Measurements from ENCODE around the gene LMO2.

Gene LMO2

DNA sequence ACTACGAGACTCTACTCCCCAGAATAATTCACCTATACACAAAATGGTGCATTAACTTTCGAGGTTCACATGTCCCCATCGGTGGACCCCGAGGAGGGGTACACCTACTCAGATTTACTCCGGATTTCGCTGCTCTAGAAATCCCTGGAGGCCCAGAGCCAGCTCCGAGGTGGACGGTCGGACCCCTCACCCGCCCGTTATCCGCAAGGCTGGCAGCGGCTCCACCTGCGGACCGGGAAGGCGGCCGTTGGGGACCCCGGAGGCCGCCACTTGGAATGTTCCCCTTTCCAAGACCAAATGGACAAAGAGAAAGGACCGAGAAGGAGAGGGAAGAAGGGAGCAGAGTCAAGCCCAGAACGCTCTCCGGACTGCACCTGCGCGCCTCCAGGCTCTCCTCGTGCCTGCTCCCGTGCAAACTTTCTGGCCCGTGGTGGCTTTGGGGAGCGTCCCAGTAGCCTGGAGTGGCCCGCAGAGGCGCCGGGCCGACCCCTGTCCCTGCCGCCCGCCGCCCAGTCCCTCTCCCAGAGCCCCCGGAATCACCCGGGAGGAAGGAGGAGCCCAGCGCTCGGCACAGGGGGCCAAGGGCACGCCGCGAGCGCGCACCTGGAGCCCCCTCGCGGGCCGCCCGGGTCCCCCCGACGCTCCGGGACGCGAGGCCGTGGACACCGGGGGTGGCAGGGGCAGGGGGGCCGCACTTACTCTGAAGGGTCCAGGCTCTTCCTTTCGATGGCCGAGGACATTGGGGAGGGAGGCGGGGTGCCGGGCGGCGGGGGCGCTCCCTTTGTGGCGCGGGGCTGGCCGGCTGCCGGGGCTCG, 23.0 kb downstream of the LMO2 start:
- DNase-seq, result no peak
- Histone ChIP-seq H3K27me3 (ENCODE audit: insufficient read depth, low read depth, severe bottlenecking) (no peaks in the 10 kb centered on the region), H3K27ac (no peak overlapping the region; the same call in 1 of the 2 replicates), H3K9me3 (ENCODE audit: severe bottlenecking) (no peaks in the 10 kb centered on the region), H3K36me3 (no peaks in the 10 kb centered on the region), H3K4me3 (ENCODE audit: low read depth, low read length) (peak overlapping the region; percentile 65)
- TF ChIP-seq, protein P1, sequence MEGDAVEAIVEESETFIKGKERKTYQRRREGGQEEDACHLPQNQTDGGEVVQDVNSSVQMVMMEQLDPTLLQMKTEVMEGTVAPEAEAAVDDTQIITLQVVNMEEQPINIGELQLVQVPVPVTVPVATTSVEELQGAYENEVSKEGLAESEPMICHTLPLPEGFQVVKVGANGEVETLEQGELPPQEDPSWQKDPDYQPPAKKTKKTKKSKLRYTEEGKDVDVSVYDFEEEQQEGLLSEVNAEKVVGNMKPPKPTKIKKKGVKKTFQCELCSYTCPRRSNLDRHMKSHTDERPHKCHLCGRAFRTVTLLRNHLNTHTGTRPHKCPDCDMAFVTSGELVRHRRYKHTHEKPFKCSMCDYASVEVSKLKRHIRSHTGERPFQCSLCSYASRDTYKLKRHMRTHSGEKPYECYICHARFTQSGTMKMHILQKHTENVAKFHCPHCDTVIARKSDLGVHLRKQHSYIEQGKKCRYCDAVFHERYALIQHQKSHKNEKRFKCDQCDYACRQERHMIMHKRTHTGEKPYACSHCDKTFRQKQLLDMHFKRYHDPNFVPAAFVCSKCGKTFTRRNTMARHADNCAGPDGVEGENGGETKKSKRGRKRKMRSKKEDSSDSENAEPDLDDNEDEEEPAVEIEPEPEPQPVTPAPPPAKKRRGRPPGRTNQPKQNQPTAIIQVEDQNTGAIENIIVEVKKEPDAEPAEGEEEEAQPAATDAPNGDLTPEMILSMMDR (IDR thresholded peaks at IDR 0.05; ENCODE audit: low read depth, low read length), result no peak

DNA sequence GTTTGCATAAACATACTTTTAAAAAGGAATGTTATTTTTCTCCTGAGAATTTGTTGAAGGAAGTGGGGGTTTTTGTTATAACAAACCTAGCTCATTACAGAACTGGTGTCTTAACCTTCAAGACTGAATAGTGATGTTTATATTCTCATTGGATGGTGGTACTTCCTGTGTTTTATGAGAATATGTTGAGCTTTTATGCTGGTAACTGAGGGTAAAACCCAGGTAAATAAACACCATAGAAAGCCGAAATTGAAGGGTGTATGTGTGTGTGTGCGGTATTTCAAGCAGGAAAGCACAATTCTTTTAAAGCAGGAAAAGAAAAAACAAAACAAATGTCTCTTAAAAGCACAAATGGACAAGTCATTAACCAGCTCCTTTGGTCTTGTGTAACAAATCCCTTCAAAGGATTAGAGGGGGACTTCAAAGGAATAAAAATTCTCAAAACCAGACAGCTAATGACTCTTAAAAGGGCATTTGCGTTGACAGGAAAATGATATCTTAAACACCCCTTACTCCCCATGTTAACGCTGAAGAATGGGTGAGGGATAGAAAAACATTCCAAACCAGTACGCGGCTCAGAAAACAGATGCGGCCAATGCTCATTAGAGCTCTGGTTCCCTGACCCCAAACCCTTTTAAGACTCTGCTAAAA, 23.8 kb downstream of the LMO2 start:
- H3K9me3 ChIP-seq (ENCODE audit: severe bottlenecking), result no peaks in the 10 kb centered on the region
- H3K4me3 ChIP-seq (ENCODE audit: low read depth, low read length), result peak overlapping the region; percentile 65
- H3K27ac ChIP-seq, result no peak overlapping the region
- no peaks in the 10 kb centered on the region for H3K27me3 ChIP-seq (ENCODE audit: insufficient read depth, low read depth, severe bottlenecking)
- H3K36me3 ChIP-seq, result no peaks in the 10 kb centered on the region
- no peak for DNase-seq
- TF ChIP-seq, protein P1 (IDR thresholded peaks at IDR 0.05; ENCODE audit: low read depth, low read length), result no peak

DNA sequence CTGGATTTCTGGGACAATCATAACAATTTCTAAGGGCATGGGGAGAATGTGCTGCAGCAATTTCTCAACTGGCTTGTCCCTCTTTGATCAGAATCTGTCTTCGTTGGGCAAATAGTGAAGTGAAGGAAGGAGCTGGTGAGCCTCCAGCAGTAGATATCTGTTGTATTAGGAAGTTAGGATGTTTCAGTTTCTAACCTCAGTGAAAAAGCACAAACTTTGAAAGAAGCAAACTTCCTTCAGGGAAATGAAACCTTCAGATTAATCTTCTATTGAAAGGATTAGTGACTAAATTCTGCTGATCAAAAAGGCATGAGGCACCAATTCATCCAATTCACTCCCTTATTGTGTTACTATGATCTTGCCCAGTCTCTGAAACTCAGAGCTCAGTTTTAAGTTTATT, 24.3 kb downstream of the LMO2 start:
- Histone ChIP-seq H3K9me3 (ENCODE audit: severe bottlenecking) (no peaks in the 10 kb centered on the region), H3K27ac (no peak overlapping the region), H3K36me3 (no peaks in the 10 kb centered on the region), H3K4me3 (ENCODE audit: low read depth, low read length) (no peak overlapping the region), H3K27me3 (ENCODE audit: insufficient read depth, low read depth, severe bottlenecking) (no peaks in the 10 kb centered on the region)
- TF ChIP-seq, protein P1 (IDR thresholded peaks at IDR 0.05; ENCODE audit: low read depth, low read length), result no peak
- no peak for DNase-seq

DNA sequence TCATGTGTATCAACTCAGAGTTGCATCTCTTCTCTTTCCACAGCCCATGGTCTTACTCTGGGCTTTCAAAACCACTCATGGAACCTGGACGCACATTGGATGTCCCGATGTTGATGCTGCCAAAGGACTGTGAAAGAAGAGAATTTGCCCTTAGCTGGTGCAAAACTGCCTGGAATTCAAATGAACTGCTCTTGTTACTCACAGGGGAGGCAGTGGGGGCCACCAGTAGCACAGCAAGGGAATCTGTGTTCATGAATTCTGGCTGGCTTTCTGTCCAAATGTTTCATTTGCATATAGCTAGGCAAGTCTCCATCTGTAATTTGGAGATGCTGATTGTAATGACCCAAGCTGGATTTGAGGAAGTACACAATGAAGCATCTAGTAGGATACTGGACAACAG, 24.9 kb downstream of the LMO2 start:
- no peak for DNase-seq
- H3K4me3 ChIP-seq (ENCODE audit: low read depth, low read length), result no peak overlapping the region
- H3K9me3 ChIP-seq (ENCODE audit: severe bottlenecking), result no peaks in the 10 kb centered on the region
- TF ChIP-seq, protein P1 (IDR thresholded peaks at IDR 0.05; ENCODE audit: low read depth, low read length), result no peak
- H3K36me3 ChIP-seq, result no peaks in the 10 kb centered on the region
- no peak overlapping the region for H3K27ac ChIP-seq
- no peaks in the 10 kb centered on the region for H3K27me3 ChIP-seq (ENCODE audit: insufficient read depth, low read depth, severe bottlenecking)

DNA sequence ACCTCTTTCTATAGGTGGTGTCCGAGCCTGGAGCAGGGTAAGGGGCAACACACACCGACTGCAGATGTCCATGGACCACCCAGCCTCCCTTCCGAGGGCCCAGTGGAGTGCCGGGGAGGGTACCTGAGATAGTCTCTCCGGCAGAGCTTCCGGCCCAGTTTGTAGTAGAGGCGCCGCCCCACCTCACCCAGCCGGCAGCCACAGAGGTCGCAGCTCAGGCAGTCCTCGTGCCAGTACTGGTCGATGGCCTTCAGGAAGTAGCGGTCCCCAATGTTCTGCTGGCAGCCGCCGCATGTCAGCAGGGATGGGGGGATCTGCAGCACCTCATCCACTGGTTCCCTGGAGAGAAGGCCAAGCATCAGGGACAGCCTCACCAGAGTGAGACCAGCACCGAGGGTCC, 27.4 kb downstream of the LMO2 start:
- no peak for DNase-seq
- Histone ChIP-seq H3K4me3 (ENCODE audit: low read depth, low read length) (no peak overlapping the region), H3K27ac (no peak overlapping the region), H3K36me3 (no peaks in the 10 kb centered on the region), H3K9me3 (ENCODE audit: severe bottlenecking) (no peaks in the 10 kb centered on the region), H3K27me3 (ENCODE audit: insufficient read depth, low read depth, severe bottlenecking) (no peaks in the 10 kb centered on the region)
- TF ChIP-seq, protein P1 (IDR thresholded peaks at IDR 0.05; ENCODE audit: low read depth, low read length), result no peak
